OCI-LY1 (cell line): ENCODE data around the gene CPSF4L.
A peak's percentile ranks its signal among the peaks of the same experiment; 100 is the strongest.

Source experiments
- H2AFZ ChIP-seq: fragments of 200-600 bp; sonication (generic), shearing (Covaris generic); 2 replicates; pipeline ENCODE4 v1.6.0; 2014; ENCODE audit warnings: antibody characterized with exemption, mild to moderate bottlenecking, low read length
- H3F3A ChIP-seq: fragments of 200-600 bp; sonication (generic), shearing (Covaris generic); 2 replicates; pipeline ENCODE4 v1.6.0; 2014; ENCODE audit warnings: mild to moderate bottlenecking, antibody characterized with exemption, low read length, moderate library complexity; ENCODE audit not compliant: insufficient read depth
- H3K27ac ChIP-seq: fragments of 200-600 bp; sonication (generic); 2 replicates; pipeline ENCODE4 v1.5.1; 2014; ENCODE audit warnings: low read length, mixed run types, mild to moderate bottlenecking, low read depth; ENCODE audit not compliant: poor library complexity, severe bottlenecking
- H3K27me3 ChIP-seq: fragments of 200-600 bp; sonication (generic); 2 replicates; pipeline ENCODE4 v1.6.0; 2014; ENCODE audit warnings: antibody characterized with exemption, mild to moderate bottlenecking, low read length, moderate library complexity; ENCODE audit not compliant: insufficient read depth
- H3K36me3 ChIP-seq: fragments of 200-600 bp; sonication (generic); 2 replicates; pipeline ENCODE4 v1.6.1; 2014; ENCODE audit warnings: mild to moderate bottlenecking, antibody characterized with exemption, low read length, moderate library complexity, mixed read lengths; ENCODE audit not compliant: insufficient read depth
- H3K4me1 ChIP-seq: fragments of 200-600 bp; sonication (generic); 2 replicates; pipeline ENCODE4 v1.5.1; 2014; ENCODE audit warnings: mild to moderate bottlenecking, low read length, moderate library complexity; ENCODE audit not compliant: insufficient read depth, severe bottlenecking
- H3K4me2 ChIP-seq: fragments of 200-600 bp; sonication (generic), shearing (Covaris generic); 2 replicates; pipeline ENCODE4 v1.6.1; 2014; ENCODE audit warnings: low read length
- H3K4me3 ChIP-seq: fragments of 200-600 bp; sonication (generic); 2 replicates; pipeline ENCODE4 v1.5.1; 2014; ENCODE audit warnings: low read length, low read depth, mild to moderate bottlenecking, mixed read lengths; ENCODE audit not compliant: poor library complexity, severe bottlenecking
- H3K79me2 ChIP-seq: fragments of 200-600 bp; shearing (Covaris generic); 2 replicates; pipeline ENCODE4 v1.6.1; 2016; ENCODE audit warnings: mixed run types, low read length, mixed read lengths; ENCODE audit not compliant: insufficient read depth
- H3K9ac ChIP-seq: fragments of 200-600 bp; sonication (generic), shearing (Covaris generic); 2 replicates; pipeline ENCODE4 v1.6.1; 2014; ENCODE audit warnings: mild to moderate bottlenecking, low read length, mixed read lengths
- H3K9me2 ChIP-seq: fragments of 200-600 bp; sonication (generic), shearing (Covaris generic); 2 replicates; pipeline ENCODE4 v1.6.1; 2014; ENCODE audit warnings: low read depth, mild to moderate bottlenecking, low read length, mixed read lengths
- H3K9me3 ChIP-seq: fragments of 200-600 bp; shearing (Covaris generic); 2 replicates; pipeline ENCODE4 v1.6.1; 2014; ENCODE audit warnings: low read length, mixed read lengths
- H4K20me1 ChIP-seq: fragments of 200-600 bp; sonication (generic), shearing (Covaris generic); 2 replicates; pipeline ENCODE4 v1.6.0; 2016; ENCODE audit warnings: mild to moderate bottlenecking, low read length; ENCODE audit not compliant: insufficient read depth
- EZH2 ChIP-seq: fragments of 200-600 bp; sonication (generic), shearing (Covaris generic); IDR thresholded peaks from 2 replicates; pipeline ENCODE4 v1.8.0; 2017; ENCODE audit warnings: borderline replicate concordance, mixed run types, mild to moderate bottlenecking, antibody characterized with exemption, low read length, moderate library complexity, mixed read lengths
- TF ChIP-seq, protein P1 (sequence below): fragments of 200-600 bp; sonication (generic), shearing (Covaris generic); IDR thresholded peaks from 2 replicates; pipeline ENCODE4 v1.5.1; 2017; ENCODE audit warnings: mild to moderate bottlenecking, antibody characterized with exemption, low read length, moderate library complexity, mixed read lengths

Gene CPSF4L

DNA sequence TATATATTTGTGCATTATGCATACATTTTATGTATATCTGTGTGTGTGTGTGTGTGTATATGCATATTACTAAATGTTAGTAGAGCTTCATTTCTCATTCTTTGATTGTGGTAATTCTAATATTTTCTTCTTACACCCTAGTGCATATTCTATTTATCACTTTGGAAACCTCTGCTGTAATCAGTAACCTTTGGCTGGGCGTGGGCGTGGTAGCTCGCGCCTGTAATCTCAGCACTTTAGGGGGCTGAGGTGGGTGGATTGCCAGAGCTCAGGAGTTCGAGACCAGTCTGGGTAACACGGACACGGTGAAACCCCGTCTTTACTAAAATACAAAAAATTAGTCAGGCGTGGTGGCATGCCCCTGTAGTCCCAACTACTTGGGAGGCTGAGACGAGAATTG, 26.9 kb downstream of the CPSF4L start:
- Histone ChIP-seq H3K36me3 (peaks cover 52% of the 10 kb centered on the region), H3K9me3 (no peaks in the 10 kb centered on the region), H3K79me2 (peaks cover 28% of the 10 kb centered on the region), H2AFZ (no peak overlapping the region), H3K9me2 (no peaks in the 10 kb centered on the region), H3K27me3 (no peaks in the 10 kb centered on the region), H4K20me1 (no peaks in the 10 kb centered on the region), H3K4me1 (peaks cover 47% of the 10 kb centered on the region), H3K4me3 (no peak overlapping the region), H3K27ac (no peak overlapping the region), H3K4me2 (no peak overlapping the region), H3K9ac (no peak overlapping the region), H3F3A (no peaks in the 10 kb centered on the region)
- TF ChIP-seq, protein P1, sequence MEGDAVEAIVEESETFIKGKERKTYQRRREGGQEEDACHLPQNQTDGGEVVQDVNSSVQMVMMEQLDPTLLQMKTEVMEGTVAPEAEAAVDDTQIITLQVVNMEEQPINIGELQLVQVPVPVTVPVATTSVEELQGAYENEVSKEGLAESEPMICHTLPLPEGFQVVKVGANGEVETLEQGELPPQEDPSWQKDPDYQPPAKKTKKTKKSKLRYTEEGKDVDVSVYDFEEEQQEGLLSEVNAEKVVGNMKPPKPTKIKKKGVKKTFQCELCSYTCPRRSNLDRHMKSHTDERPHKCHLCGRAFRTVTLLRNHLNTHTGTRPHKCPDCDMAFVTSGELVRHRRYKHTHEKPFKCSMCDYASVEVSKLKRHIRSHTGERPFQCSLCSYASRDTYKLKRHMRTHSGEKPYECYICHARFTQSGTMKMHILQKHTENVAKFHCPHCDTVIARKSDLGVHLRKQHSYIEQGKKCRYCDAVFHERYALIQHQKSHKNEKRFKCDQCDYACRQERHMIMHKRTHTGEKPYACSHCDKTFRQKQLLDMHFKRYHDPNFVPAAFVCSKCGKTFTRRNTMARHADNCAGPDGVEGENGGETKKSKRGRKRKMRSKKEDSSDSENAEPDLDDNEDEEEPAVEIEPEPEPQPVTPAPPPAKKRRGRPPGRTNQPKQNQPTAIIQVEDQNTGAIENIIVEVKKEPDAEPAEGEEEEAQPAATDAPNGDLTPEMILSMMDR, result no peak
- TF ChIP-seq EZH2, result no peak

DNA sequence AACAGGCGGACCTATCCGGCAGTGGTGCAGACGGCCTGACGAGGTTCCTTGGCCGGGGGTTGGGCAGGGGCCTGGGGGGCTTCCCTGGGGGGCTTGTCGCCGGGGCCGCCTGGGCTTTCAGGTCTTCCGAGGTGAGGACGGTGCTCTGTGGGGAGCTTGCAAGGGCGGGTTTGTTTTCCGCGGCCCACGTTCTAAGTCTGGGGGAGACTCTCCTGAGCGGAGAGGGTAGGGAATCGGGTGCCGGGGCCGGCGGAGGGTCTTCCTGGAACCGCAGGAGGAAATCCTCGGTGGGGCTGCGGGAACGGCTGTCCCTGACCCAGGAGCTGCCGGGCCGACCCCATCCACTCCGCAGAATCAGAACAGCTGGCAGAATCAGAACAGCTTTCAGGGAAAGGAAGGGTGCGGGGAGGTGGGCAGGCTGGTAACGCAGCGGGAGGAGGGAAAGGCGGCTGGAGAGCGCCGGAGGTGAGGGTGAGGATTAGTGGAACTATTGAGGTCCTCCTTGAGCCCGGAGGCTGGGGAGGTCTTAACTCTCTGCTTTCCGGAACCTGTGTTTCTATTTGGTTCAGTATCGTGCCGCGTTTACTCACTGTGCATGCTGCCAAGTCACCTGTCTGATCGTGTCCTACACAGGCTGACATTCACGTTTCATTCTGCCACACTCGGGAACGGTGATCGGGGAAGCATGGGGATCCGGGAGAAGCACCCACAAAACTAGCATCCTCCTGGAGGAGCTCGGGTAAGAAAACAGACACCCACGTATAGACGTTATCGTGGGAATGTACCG, 28.9 kb downstream of the CPSF4L start:
- Histone ChIP-seq H2AFZ (no peak overlapping the region), H3K27me3 (no peaks in the 10 kb centered on the region), H3F3A (no peaks in the 10 kb centered on the region; the same call in 1 of the 2 replicates), H3K36me3 (peaks cover 36% of the 10 kb centered on the region), H3K4me1 (peaks cover 51% of the 10 kb centered on the region), H3K4me2 (peak overlapping the region; percentile 80), H4K20me1 (no peaks in the 10 kb centered on the region), H3K4me3 (peak overlapping the region; percentile 97), H3K9me2 (no peaks in the 10 kb centered on the region), H3K9me3 (no peaks in the 10 kb centered on the region), H3K27ac (peak overlapping the region; percentile 53), H3K79me2 (peaks cover 38% of the 10 kb centered on the region), H3K9ac (peak overlapping the region; percentile 95)
- no peak for TF ChIP-seq EZH2
- TF ChIP-seq, protein P1, result no peak

DNA sequence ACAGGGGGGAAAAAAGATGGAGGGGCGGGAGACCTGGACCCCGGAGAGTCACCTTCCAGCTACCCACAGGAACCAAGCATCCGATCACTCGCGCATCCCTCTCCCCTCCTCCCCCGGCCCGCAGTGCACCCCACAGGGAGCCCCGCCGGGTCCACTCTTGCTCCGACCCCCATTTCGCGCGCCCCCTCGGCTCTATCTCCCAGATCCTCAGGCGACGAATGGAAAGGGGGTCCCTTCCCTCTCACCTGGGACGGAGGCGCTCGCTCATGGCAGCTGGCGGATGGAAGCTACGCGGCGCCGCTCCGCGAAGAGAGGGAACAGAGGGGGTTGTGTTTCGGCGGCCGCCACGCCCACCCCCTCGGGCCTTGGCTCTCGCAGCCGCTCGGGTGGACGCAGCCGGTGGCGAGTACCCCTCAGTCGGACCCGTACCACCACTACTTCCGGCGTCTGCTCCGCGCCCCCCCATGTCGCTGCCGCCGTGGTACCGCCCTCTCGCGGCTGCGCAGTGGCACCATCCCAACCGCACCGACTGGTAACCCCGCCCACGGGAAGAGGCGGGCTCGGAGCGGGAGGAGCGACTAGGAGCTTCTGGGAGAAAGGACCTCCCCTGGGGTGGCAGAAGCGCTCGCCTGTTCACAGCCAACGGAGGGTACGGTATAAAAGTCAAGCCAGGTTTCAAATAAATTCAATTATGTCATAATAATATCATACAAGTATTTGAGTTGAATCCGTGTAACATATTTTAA, 29.7 kb downstream of the CPSF4L start:
- no peaks in the 10 kb centered on the region for H3K9me2 ChIP-seq
- H3K9me3 ChIP-seq, result no peaks in the 10 kb centered on the region
- H3K4me3 ChIP-seq, result peak overlapping the region; percentile 97
- TF ChIP-seq, protein P1, result no peak
- TF ChIP-seq EZH2, result no peak
- no peaks in the 10 kb centered on the region for H4K20me1 ChIP-seq
- H3K4me2 ChIP-seq, result peak overlapping the region; percentile 96
- no peaks in the 10 kb centered on the region; the same call in 1 of the 2 replicates for H3F3A ChIP-seq
- H3K36me3 ChIP-seq, result peaks cover 31% of the 10 kb centered on the region
- H2AFZ ChIP-seq, result no peak overlapping the region
- peaks cover 43% of the 10 kb centered on the region for H3K79me2 ChIP-seq
- peaks cover 52% of the 10 kb centered on the region for H3K4me1 ChIP-seq
- H3K9ac ChIP-seq, result peak overlapping the region; percentile 95
- H3K27me3 ChIP-seq, result no peaks in the 10 kb centered on the region
- H3K27ac ChIP-seq, result peak overlapping the region; percentile 53
